Measurements from ENCODE around the gene POLR1C.

The POLR1C gene

DNA sequence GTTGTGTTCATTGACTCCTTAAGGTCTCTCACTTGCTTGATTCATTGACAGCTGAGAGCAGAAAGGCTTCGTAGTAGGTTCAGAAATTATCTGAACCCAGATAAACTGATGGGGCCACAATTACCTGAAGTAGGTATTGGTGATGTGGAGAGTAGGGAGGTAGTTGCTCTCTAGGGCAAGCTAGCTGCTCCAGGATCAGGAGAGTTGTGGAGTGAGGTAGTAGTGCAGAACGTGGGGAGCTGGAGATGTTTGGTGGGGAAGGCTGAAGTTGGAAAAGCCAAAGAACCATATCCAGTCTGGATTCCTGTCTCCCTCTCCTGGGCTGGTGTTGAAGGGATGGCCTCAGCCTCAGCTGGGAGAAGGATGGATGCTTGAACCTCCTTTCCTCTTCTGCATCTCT, 23.7 kb upstream of the POLR1C start:
- Histone ChIP-seq H3F3A (ENCODE audit: insufficient read depth, low read length) (no peaks in the 10 kb centered on the region), H3K27me3 (replicated peaks; ENCODE audit: insufficient read depth, low read length) (no peaks in the 10 kb centered on the region), H3K4me1 (ENCODE audit: low read length) (no peaks in the 10 kb centered on the region), H3K27ac (ENCODE audit: low read length) (no peak overlapping the region), H3K4me3 (ENCODE audit: low read length) (no peak overlapping the region), H4K20me1 (ENCODE audit: insufficient read depth, low read length) (no peaks in the 10 kb centered on the region), H3K9ac (ENCODE audit: low read length) (no peak overlapping the region), H3K9me2 (replicated peaks; ENCODE audit: insufficient read depth, low read length) (no peaks in the 10 kb centered on the region), H3K9me3 (replicated peaks; ENCODE audit: insufficient read depth, low read length) (no peaks in the 10 kb centered on the region), H3K79me2 (ENCODE audit: low read length) (peaks cover 18% of the 10 kb centered on the region), H3K4me2 (ENCODE audit: low read depth, low read length) (no peak overlapping the region), H3K36me3 (replicated peaks; ENCODE audit: insufficient read depth, low read length) (no peaks in the 10 kb centered on the region), H2AFZ (ENCODE audit: low read length) (no peak overlapping the region)
- TF ChIP-seq EZH2phosphoT487 (IDR thresholded peaks at IDR 0.05; ENCODE audit: low read length) (no peak), EZH2 (optimal IDR thresholded peaks at IDR 0.05; ENCODE audit: low read depth, low read length) (no peak)
- TF ChIP-seq, protein P1, sequence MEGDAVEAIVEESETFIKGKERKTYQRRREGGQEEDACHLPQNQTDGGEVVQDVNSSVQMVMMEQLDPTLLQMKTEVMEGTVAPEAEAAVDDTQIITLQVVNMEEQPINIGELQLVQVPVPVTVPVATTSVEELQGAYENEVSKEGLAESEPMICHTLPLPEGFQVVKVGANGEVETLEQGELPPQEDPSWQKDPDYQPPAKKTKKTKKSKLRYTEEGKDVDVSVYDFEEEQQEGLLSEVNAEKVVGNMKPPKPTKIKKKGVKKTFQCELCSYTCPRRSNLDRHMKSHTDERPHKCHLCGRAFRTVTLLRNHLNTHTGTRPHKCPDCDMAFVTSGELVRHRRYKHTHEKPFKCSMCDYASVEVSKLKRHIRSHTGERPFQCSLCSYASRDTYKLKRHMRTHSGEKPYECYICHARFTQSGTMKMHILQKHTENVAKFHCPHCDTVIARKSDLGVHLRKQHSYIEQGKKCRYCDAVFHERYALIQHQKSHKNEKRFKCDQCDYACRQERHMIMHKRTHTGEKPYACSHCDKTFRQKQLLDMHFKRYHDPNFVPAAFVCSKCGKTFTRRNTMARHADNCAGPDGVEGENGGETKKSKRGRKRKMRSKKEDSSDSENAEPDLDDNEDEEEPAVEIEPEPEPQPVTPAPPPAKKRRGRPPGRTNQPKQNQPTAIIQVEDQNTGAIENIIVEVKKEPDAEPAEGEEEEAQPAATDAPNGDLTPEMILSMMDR (IDR thresholded peaks at IDR 0.05; ENCODE audit: low read length): no peak
- DNase-seq: no peak

DNA sequence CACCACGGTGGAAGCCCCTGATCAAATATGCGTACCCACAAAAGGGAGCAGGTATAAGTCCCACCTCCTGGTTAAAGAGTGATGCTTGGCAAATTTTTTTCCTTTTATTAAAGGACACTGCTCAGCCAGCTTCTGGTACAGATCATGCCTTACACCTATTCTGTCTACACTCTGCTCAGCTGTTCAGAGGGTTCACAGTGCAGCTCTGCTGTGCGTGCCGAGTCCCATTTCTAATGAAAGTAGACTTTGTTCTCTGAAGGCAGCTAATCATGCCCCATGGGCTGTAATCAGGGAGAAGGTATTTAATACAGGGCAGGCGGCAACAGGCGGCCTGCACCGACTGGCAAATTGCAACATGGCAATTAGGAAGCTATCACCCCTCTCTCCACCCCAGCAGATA, 23.1 kb upstream of the POLR1C start:
- H3K9me3 ChIP-seq (replicated peaks; ENCODE audit: insufficient read depth, low read length): no peaks in the 10 kb centered on the region
- no peaks in the 10 kb centered on the region for H3K27me3 ChIP-seq (replicated peaks; ENCODE audit: insufficient read depth, low read length)
- H3K9ac ChIP-seq (ENCODE audit: low read length): no peak overlapping the region
- H3K79me2 ChIP-seq (ENCODE audit: low read length): peaks cover 13% of the 10 kb centered on the region; the same call in 1 of the 2 replicates
- H3F3A ChIP-seq (ENCODE audit: insufficient read depth, low read length): no peaks in the 10 kb centered on the region
- no peak overlapping the region for H3K4me3 ChIP-seq (ENCODE audit: low read length)
- no peaks in the 10 kb centered on the region for H3K4me1 ChIP-seq (ENCODE audit: low read length)
- H3K27ac ChIP-seq (ENCODE audit: low read length): no peak overlapping the region
- no peaks in the 10 kb centered on the region for H4K20me1 ChIP-seq (ENCODE audit: insufficient read depth, low read length)
- no peak overlapping the region for H2AFZ ChIP-seq (ENCODE audit: low read length)
- TF ChIP-seq EZH2 (optimal IDR thresholded peaks at IDR 0.05; ENCODE audit: low read depth, low read length) (no peak), EZH2phosphoT487 (IDR thresholded peaks at IDR 0.05; ENCODE audit: low read length) (no peak)
- TF ChIP-seq, protein P1 (IDR thresholded peaks at IDR 0.05; ENCODE audit: low read length): no peak
- H3K9me2 ChIP-seq (replicated peaks; ENCODE audit: insufficient read depth, low read length): no peaks in the 10 kb centered on the region
- DNase-seq: no peak
- H3K36me3 ChIP-seq (replicated peaks; ENCODE audit: insufficient read depth, low read length): 0 out of 2 replicates have a peak, but pooled peaks cover 3% of the 10 kb centered on the region
- H3K4me2 ChIP-seq (ENCODE audit: low read depth, low read length): no peak overlapping the region

DNA sequence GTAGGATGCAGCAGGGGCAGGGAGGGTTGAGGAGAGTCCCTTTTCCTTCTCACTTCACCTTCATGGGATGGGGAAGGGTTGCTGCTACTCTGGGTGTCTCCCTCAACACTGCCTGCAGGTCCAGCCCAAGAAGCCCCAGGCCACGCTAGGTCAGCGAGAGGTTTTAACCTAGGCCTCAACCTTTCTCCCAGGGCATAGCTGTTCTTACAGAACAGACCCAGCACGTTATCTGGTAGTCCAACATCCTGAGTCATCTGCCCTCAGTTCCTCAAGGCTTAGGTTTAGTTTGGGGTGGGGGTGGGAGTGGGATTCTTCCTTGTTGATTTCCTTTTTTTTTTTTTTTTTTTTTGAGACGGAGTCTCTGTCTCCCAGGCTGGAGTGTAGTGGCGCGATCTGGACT, 22.6 kb upstream of the POLR1C start:
- Histone ChIP-seq H3K79me2 (ENCODE audit: low read length) (peaks cover 9% of the 10 kb centered on the region; the same call in 1 of the 2 replicates), H3K4me1 (ENCODE audit: low read length) (no peaks in the 10 kb centered on the region), H3K36me3 (replicated peaks; ENCODE audit: insufficient read depth, low read length) (0 out of 2 replicates have a peak, but pooled peaks cover 3% of the 10 kb centered on the region), H3K27me3 (replicated peaks; ENCODE audit: insufficient read depth, low read length) (no peaks in the 10 kb centered on the region), H3K9me2 (replicated peaks; ENCODE audit: insufficient read depth, low read length) (no peaks in the 10 kb centered on the region), H2AFZ (ENCODE audit: low read length) (no peak overlapping the region), H3F3A (ENCODE audit: insufficient read depth, low read length) (no peaks in the 10 kb centered on the region), H3K4me2 (ENCODE audit: low read depth, low read length) (no peak overlapping the region), H3K4me3 (ENCODE audit: low read length) (no peak overlapping the region), H4K20me1 (ENCODE audit: insufficient read depth, low read length) (no peaks in the 10 kb centered on the region), H3K27ac (ENCODE audit: low read length) (no peak overlapping the region), H3K9ac (ENCODE audit: low read length) (no peak overlapping the region), H3K9me3 (replicated peaks; ENCODE audit: insufficient read depth, low read length) (no peaks in the 10 kb centered on the region)
- no peak for DNase-seq
- no peak for TF ChIP-seq EZH2 (optimal IDR thresholded peaks at IDR 0.05; ENCODE audit: low read depth, low read length)
- TF ChIP-seq, protein P1 (IDR thresholded peaks at IDR 0.05; ENCODE audit: low read length): no peak
- TF ChIP-seq EZH2phosphoT487 (IDR thresholded peaks at IDR 0.05; ENCODE audit: low read length): no peak
